ENCODE data around the gene CHFR. TPM values are rescaled to one million over a fixed set of nuclear protein-coding genes. Genes with fewer than 3 reads are reported as not detected.

The CHFR gene
- total and polyA plus RNA-seq, 12 donors = 14.9 to 54.4 (median 26.6) TPM

DNA sequence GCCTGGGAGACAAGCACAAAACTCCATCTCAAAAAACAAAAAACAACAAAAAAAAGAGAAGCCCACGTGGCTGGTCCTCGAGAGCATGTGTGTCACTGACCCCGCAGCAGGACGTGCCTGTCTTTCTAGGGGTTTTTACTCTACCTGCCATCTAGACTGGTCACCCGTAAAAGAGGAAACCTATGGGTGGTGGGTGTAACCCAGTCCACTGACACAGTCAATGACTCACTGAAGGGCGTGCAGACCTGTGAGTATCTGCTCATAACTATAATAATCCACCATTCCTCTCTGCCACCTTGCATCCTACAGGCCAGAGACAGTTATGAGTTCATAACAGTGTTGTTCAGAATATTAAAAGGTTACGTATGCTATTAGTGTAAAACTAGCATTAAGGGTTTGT is 63.4 kb downstream of the CHFR start:
- H3K36me3 ChIP-seq (replicated peaks in 1 of 2) = peaks cover 0 to 51% of the 10 kb centered on the region in 2 donors
- WGBS, 4 donors = 76 to 86% (median 85%) methylated on average over 7 of the region's 7 CpGs
- no peak overlapping the region for H3K4me3 ChIP-seq
- H3K27me3 ChIP-seq = no peaks in the 10 kb centered on the region
- H3K4me1 ChIP-seq (replicated peaks in 1 of 2) = peaks cover 8 to 20% of the 10 kb centered on the region in 2 donors
- intact Hi-C loops (cut with DNase I) = no loop called here
- H3K27ac ChIP-seq = no peak overlapping the region
- no peak for TF ChIP-seq POLR2A (IDR thresholded peaks at IDR 0.05)
- TF ChIP-seq, protein P1, sequence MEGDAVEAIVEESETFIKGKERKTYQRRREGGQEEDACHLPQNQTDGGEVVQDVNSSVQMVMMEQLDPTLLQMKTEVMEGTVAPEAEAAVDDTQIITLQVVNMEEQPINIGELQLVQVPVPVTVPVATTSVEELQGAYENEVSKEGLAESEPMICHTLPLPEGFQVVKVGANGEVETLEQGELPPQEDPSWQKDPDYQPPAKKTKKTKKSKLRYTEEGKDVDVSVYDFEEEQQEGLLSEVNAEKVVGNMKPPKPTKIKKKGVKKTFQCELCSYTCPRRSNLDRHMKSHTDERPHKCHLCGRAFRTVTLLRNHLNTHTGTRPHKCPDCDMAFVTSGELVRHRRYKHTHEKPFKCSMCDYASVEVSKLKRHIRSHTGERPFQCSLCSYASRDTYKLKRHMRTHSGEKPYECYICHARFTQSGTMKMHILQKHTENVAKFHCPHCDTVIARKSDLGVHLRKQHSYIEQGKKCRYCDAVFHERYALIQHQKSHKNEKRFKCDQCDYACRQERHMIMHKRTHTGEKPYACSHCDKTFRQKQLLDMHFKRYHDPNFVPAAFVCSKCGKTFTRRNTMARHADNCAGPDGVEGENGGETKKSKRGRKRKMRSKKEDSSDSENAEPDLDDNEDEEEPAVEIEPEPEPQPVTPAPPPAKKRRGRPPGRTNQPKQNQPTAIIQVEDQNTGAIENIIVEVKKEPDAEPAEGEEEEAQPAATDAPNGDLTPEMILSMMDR (IDR thresholded peaks at IDR 0.05) = no peak
- DNase-seq = no peak
- H3K9me3 ChIP-seq (replicated peaks in 1 of 3) = no peaks in the 10 kb centered on the region

DNA sequence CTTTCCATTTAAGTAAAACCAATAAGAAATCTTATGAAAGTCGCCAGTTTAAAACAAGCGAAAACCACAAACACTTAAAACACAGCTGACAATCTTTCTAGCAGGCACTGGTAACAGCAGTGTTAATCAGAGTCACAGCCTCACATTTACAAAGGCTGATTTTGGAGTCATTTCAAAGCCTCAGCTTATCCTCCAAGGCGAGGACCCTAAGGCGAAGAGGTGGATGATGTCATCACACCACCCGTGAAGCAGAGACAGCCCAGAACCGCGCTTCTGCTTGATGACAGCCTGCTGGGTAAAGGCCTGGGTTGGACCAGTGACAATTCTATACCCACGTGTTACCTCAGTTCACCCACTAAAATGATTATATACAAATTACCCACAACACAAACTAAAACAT is 68.8 kb downstream of the CHFR start:
- Histone ChIP-seq H3K36me3 (replicated peaks in 1 of 2) (peaks cover 0 to 71% of the 10 kb centered on the region in 2 donors), H3K27ac (no peak overlapping the region), H3K4me1 (replicated peaks in 1 of 2) (no peaks in the 10 kb centered on the region), H3K4me3 (no peak overlapping the region), H3K9me3 (replicated peaks in 1 of 3) (no peaks in the 10 kb centered on the region), H3K27me3 (no peaks in the 10 kb centered on the region)
- no peak for TF ChIP-seq POLR2A (IDR thresholded peaks at IDR 0.05)
- TF ChIP-seq, protein P1 (IDR thresholded peaks at IDR 0.05) = no peak
- WGBS, 4 donors = 85 to 95% (median 89%) methylated on average over 7 to 8 of the region's 8 CpGs
- intact Hi-C loops (cut with DNase I) = no loop called here
- no peak for DNase-seq

DNA sequence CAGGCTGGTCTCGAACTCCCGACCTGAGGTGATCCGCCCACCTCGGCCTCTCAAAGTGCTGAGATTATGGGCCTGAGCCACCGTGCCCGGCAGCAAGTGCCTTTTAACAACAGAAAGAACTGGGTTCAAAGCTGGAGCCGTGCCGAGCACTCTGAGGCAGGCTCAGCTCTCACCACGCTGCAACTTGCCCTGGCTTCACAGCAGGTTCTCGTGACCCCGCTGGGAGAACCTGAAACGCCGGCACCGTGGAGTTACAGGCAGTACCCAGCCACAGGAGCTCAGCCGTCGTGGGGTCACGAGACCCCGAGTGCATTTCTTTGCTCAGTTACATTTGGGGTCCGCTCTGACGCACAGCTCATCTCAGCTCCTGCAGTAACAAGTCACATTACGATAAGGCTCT is 73.2 kb downstream of the CHFR start:
- H3K4me1 ChIP-seq (replicated peaks in 1 of 2) = no peaks in the 10 kb centered on the region
- intact Hi-C loops (cut with DNase I) = no loop called here
- H3K27me3 ChIP-seq = no peaks in the 10 kb centered on the region
- H3K4me3 ChIP-seq = no peak overlapping the region
- TF ChIP-seq, protein P1 (IDR thresholded peaks at IDR 0.05) = no peak
- no peak for TF ChIP-seq POLR2A (IDR thresholded peaks at IDR 0.05)
- peaks cover 0 to 70% of the 10 kb centered on the region in 2 donors for H3K36me3 ChIP-seq (replicated peaks in 1 of 2)
- DNase-seq = no peak
- H3K27ac ChIP-seq = no peak overlapping the region
- 93 to 98% (median 96%) methylated on average over 14 to 21 of the region's 21 CpGs for WGBS, 4 donors
- H3K9me3 ChIP-seq (replicated peaks in 1 of 3) = no peaks in the 10 kb centered on the region

DNA sequence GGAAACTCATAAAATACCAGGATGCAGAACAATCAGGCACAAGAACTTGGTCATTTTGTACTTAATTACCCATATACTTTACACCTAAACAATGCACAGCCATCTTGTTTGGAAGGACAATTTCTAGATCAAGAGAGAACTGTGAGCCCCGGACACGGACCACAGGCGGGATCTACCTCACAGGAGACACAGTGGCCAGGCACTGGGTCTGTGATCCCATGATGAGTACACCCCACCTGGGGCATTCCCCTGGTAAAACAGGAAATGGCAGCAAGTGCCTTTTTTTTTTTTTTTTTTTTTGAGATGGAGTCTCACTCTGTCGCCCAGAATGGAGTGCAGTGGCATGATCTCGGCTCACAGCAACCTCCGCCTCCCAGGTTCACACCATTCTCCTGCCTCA is 74.0 kb downstream of the CHFR start:
- 94 to 97% (median 96%) methylated on average over 6 of the region's 6 CpGs for WGBS, 4 donors
- no peak for TF ChIP-seq POLR2A (IDR thresholded peaks at IDR 0.05)
- TF ChIP-seq, protein P1 (IDR thresholded peaks at IDR 0.05) = no peak
- peaks cover 0 to 66% of the 10 kb centered on the region in 2 donors for H3K36me3 ChIP-seq (replicated peaks in 1 of 2)

More for the DNA sequence above, 74.0 kb downstream of the CHFR start:
- Histone ChIP-seq H3K4me1 (replicated peaks in 1 of 2) (no peaks in the 10 kb centered on the region), H3K9me3 (replicated peaks in 1 of 3) (no peaks in the 10 kb centered on the region), H3K4me3 (no peak overlapping the region), H3K27me3 (no peaks in the 10 kb centered on the region), H3K27ac (no peak overlapping the region)
- intact Hi-C loops (cut with DNase I) = no loop called here
- no peak for DNase-seq
